Measurements from ENCODE around the gene ZNF23. TPM values are rescaled to one million over a fixed set of nuclear protein-coding genes. Genes with fewer than 3 reads are reported as not detected.
A peak's percentile ranks its signal among the peaks of the same experiment; 100 is the strongest.

The ZNF23 gene
- total and polyA plus RNA-seq, 10 of the 15 experiments (the other 5 are each of a cell fraction or from before 2014, with no cell fraction given), result 3.6 to 11.5 (median 8.7) TPM

GRCh38 chr16:71484006-71484893, 22.2 kb upstream of the ZNF23 start:
- in situ Hi-C loops (cut with MboI), result no loop called here
- intact Hi-C loops (cut with micrococcal nuclease; ENCODE audit: unreplicated experiment), result loop anchor here (1.0 kb wide), 1 partner anchor 22 kb away; the partner anchor contains the start of gene ZNF23
- POLR2A ChIA-PET, result interaction anchor here (0.6 to 2.2 kb wide), 3 partner anchors 20 to 127 kb away, joined by 3 to 10 read pairs (median 5); partner anchors contain the start of gene ZNF23
- Histone ChIP-seq H3K9me3 (replicated peaks; ENCODE audit: control insufficient read depth, insufficient read depth, low read length) (no peaks in the 10 kb centered on the region), H3K4me1 (ENCODE audit: control insufficient read depth, insufficient read depth, low read length) (peaks cover 3% of the 10 kb centered on the region; the same call in 1 of the 2 replicates), H3K9ac (ENCODE audit: control insufficient read depth, insufficient read depth, low read length) (peak overlapping the region; percentile 79), H3K36me3 (ENCODE audit: control insufficient read depth in 2 of 2, insufficient read depth in 2 of 2, low read length in 1 of 2) (no peaks in the 10 kb centered on the region), H3K79me2 (ENCODE audit: control insufficient read depth, insufficient read depth, low read length) (peaks cover 1% of the 10 kb centered on the region; the same call in 1 of the 2 replicates), H2AFZ (ENCODE audit: control insufficient read depth, low read depth, low read length) (peak overlapping the region; percentile 91), H3K27me3 (replicated peaks in 1 of 2; ENCODE audit: control insufficient read depth in 2 of 2, insufficient read depth in 2 of 2, low read length in 1 of 2) (no peaks in the 10 kb centered on the region), H3K4me2 (ENCODE audit: control insufficient read depth, insufficient read depth) (peak overlapping the region; percentile 56), H3K4me3 (peak overlapping the region; percentile 65), H3K27ac (ENCODE audit: control insufficient read depth, insufficient read depth) (peak overlapping the region; percentile 96), H4K20me1 (ENCODE audit: control insufficient read depth, insufficient read depth) (no peaks in the 10 kb centered on the region)
- 1% methylated on average over 44 of the region's 44 CpGs for WGBS (ENCODE audit: insufficient coverage, insufficient replicate concordance, low lambda C conversion rate, missing lambda C conversion rate)
- CTCF ChIA-PET, result interaction anchor here (0.9 to 1.4 kb wide), 6 partner anchors 10 to 126 kb away, joined by 3 to 6 read pairs (median 4); partner anchors contain the start of gene ZNF23
- BruUV-seq (replicated peaks), result TSS peak; percentile 93
- FAIRE-seq, result peak; percentile 92
- ATAC-seq, result peak; percentile 94
- SMC1A ChIA-PET (ENCODE audit: uncharacterized antibody, unreplicated experiment), result interaction anchor here (1.1 to 2.8 kb wide), 4 partner anchors 21 to 127 kb away, joined by 4 to 21 read pairs (median 10); partner anchors contain the start of gene ZNF23
- RAD21 ChIA-PET (ENCODE audit: unreplicated experiment), result interaction anchor here (0.9 to 1.7 kb wide), 5 partner anchors 16 to 1057 kb away, joined by 3 to 4 read pairs (median 3); partner anchors contain the start of gene ZNF23
- peak; percentile 82 for DNase-seq (ENCODE audit: low read depth, low spot score)
- TF ChIP-seq PAX8 (IDR thresholded peaks at IDR 0.05) (0 out of 2 replicates have a peak, but pooled peaks have one; percentile 55), BMI1 (IDR thresholded peaks at IDR 0.05; ENCODE audit: borderline replicate concordance) (no peak), ZBTB40 (IDR thresholded peaks at IDR 0.05; ENCODE audit: borderline replicate concordance) (peak; percentile 90), MAX (IDR thresholded peaks at IDR 0.05; ENCODE audit: low read depth, low read length) (no peak), NFYB (IDR thresholded peaks at IDR 0.05; ENCODE audit: insufficient read depth, low read depth, low read length) (peak; percentile 51; the same call in 1 of the 2 replicates), MLLT1 (IDR thresholded peaks at IDR 0.05) (no peak; the same call in 1 of the 2 replicates), ZNF384 (IDR thresholded peaks at IDR 0.05; ENCODE audit: borderline replicate concordance, low read depth, low read length) (no peak), USF2 (IDR thresholded peaks at IDR 0.05; ENCODE audit: borderline replicate concordance, low read depth, low read length) (no peak), LARP7 (IDR thresholded peaks at IDR 0.05) (peak; percentile 68; the same call in 1 of the 2 replicates), ZNF274 (IDR thresholded peaks at IDR 0.05; ENCODE audit: insufficient read depth, insufficient read length) (no peak)

All from GM12878 (cell line).